H1 (cell line): ENCODE data around the gene GPR139. TPM values are rescaled to one million over a fixed set of nuclear protein-coding genes. Genes with fewer than 3 reads are reported as not detected.

Experiments
- CTCF ChIA-PET: fragments of 300-600 bp; sonication (Branson Sonifier 250); formaldehyde crosslinking; loops from one replicate; lab custom pipeline; 2021; ENCODE audit not compliant: partially characterized antibody; lab: Charles Lee
- POLR2A ChIA-PET: fragments of 300-600 bp; sonication (Branson Sonifier 250); formaldehyde crosslinking; loops from one replicate; lab custom pipeline; 2021; ENCODE audit warnings: inconsistent platforms; ENCODE audit not compliant: partially characterized antibody; lab: Charles Lee
- DNase-seq, 2 experiments: peaks; one replicate each; pipeline versions ENCODE4 v3.0.0 to v3.0.0-alpha.2; 2010 to 2022; ENCODE audit warnings: low spot score in 2 of 2, low read depth in 1 of 2, mixed read lengths in 1 of 2
- FAIRE-seq: peaks from 2 replicates; lab custom pipeline; 2011; peaks lifted over from hg19 to GRCh38; lab: Jason Lieb, UNC
- H2AFZ ChIP-seq: 2 replicates; pipeline ENCODE4 v1.8.1; 2012; ENCODE audit warnings: low read length, inconsistent platforms
- H2AK5ac ChIP-seq: 2 replicates; pipeline ENCODE4 v1.6.1; 2013; ENCODE audit warnings: low read depth, low read length
- H2BK120ac ChIP-seq: replicated peaks from 2 replicates; pipeline ENCODE3; 2013; ENCODE audit warnings: low read depth, low read length, inconsistent platforms
- H2BK12ac ChIP-seq: 2 replicates; pipeline ENCODE4 v1.6.1; 2013; ENCODE audit warnings: low read depth, low read length
- H2BK15ac ChIP-seq: 2 replicates; pipeline ENCODE4 v1.6.1; 2013; ENCODE audit warnings: low read length
- H2BK20ac ChIP-seq: 2 replicates; pipeline ENCODE4 v1.6.1; 2013; ENCODE audit warnings: low read length
- H2BK5ac ChIP-seq: 2 replicates; pipeline ENCODE4 v1.6.1; 2013; ENCODE audit warnings: low read depth, low read length
- H3K14ac ChIP-seq: 2 replicates; pipeline ENCODE4 v1.6.1; 2013; ENCODE audit warnings: inconsistent platforms; ENCODE audit not compliant: insufficient read length
- H3K18ac ChIP-seq: 2 replicates; pipeline ENCODE4 v1.6.1; 2013; ENCODE audit warnings: low read length; ENCODE audit errors: extremely low read depth
- H3K23ac ChIP-seq: 2 replicates; pipeline ENCODE4 v1.6.1; 2013; ENCODE audit warnings: inconsistent platforms; ENCODE audit not compliant: insufficient read length
- H3K23me2 ChIP-seq: 2 replicates; pipeline ENCODE4 v1.6.1; 2013; ENCODE audit warnings: low read depth, low read length
- H3K27ac ChIP-seq: 2 replicates; pipeline ENCODE4 v1.6.1; 2011; ENCODE audit warnings: low read depth, low read length, inconsistent platforms
- H3K27me3 ChIP-seq, 4 experiments: replicated peaks in 1 of 4; 1 replicate in 1 of 4; 2 replicates in 3 of 4; pipeline versions ENCODE4 v1.6.1 to v1.8.1; 2011 to 2013; ENCODE audit warnings: low read length in 3 of 4, mild to moderate bottlenecking in 3 of 4, inconsistent platforms in 2 of 4, mixed read lengths in 2 of 4, moderate library complexity in 1 of 4; ENCODE audit not compliant: control insufficient read depth in 3 of 4, insufficient read depth in 3 of 4; ENCODE audit errors: extremely low read depth in 1 of 4
- H3K36me3 ChIP-seq, 4 experiments: 2 replicates each; pipeline versions ENCODE4 v1.6.1 to v1.8.1; 2011 to 2013; ENCODE audit warnings: mild to moderate bottlenecking in 4 of 4, low read length in 3 of 4, moderate library complexity in 2 of 4, control low read depth in 1 of 4, inconsistent platforms in 1 of 4; ENCODE audit not compliant: insufficient read depth in 4 of 4, control insufficient read depth in 2 of 4
- H3K4ac ChIP-seq: replicated peaks from 2 replicates; pipeline ENCODE3; 2013; ENCODE audit warnings: low read length, low read depth, mixed read lengths, inconsistent platforms; ENCODE audit not compliant: insufficient read length
- H3K4me1 ChIP-seq, 4 experiments: replicated peaks in 1 of 4; 1 replicate in 1 of 4; 2 replicates in 3 of 4; pipeline versions ENCODE4 v1.6.1 to v1.8.1; 2011 to 2013; ENCODE audit warnings: low read length in 3 of 4, inconsistent platforms in 2 of 4, mixed read lengths in 1 of 4; ENCODE audit not compliant: insufficient read depth in 4 of 4, control insufficient read depth in 3 of 4
- H3K4me2 ChIP-seq, 2 experiments: 2 replicates each; pipeline versions ENCODE4 v1.6.1 to v1.8.1; 2011 to 2013; ENCODE audit warnings: low read depth in 2 of 2, low read length in 2 of 2, control low read depth in 1 of 2, inconsistent platforms in 1 of 2, mild to moderate bottlenecking in 1 of 2; ENCODE audit not compliant: insufficient read depth in 1 of 2
- H3K4me3 ChIP-seq, 4 experiments: fragments of 200-600, 300-600 bp in 1 of 4; sonication (generic), shearing (Covaris generic), sonication (Bioruptor Twin) in 1 of 4; 2 replicates each; pipeline versions ENCODE4 v1.5.1 to v1.8.1; 2011 to 2016; ENCODE audit warnings: low read length in 4 of 4, low read depth in 3 of 4, control low read depth in 2 of 4, inconsistent platforms in 2 of 4, mild to moderate bottlenecking in 2 of 4, mixed read lengths in 1 of 4, moderate library complexity in 1 of 4; ENCODE audit not compliant: insufficient read depth in 2 of 4; ENCODE audit errors: extremely low read depth in 1 of 4
- H3K56ac ChIP-seq: replicated peaks from 2 replicates; pipeline ENCODE3; 2013; ENCODE audit warnings: low read depth, mild to moderate bottlenecking, mixed read lengths, low read length, inconsistent platforms; ENCODE audit not compliant: insufficient read length
- H3K79me1 ChIP-seq: 2 replicates; pipeline ENCODE4 v1.6.1; 2013; ENCODE audit warnings: low read depth, low read length, control low read depth
- H3K79me2 ChIP-seq, 2 experiments: 2 replicates each; pipeline versions ENCODE4 v1.6.1 to v1.8.1; 2012 to 2013; ENCODE audit warnings: low read length in 2 of 2, mild to moderate bottlenecking in 2 of 2, inconsistent platforms in 1 of 2; ENCODE audit not compliant: insufficient read depth in 2 of 2, control insufficient read depth in 1 of 2
- H3K9ac ChIP-seq, 4 experiments: replicated peaks in 1 of 4; 1 replicate in 1 of 4; 2 replicates in 3 of 4; pipeline versions ENCODE4 v1.6.1 to v1.8.1; 2011 to 2013; ENCODE audit warnings: low read depth in 3 of 4, low read length in 3 of 4, control low read depth in 2 of 4, mild to moderate bottlenecking in 2 of 4, moderate library complexity in 2 of 4, inconsistent platforms in 1 of 4; ENCODE audit errors: extremely low read depth in 1 of 4
- H3K9me3 ChIP-seq, 2 experiments: 2 replicates each; pipeline versions ENCODE4 v1.6.1 to v1.8.1; 2012 to 2013; ENCODE audit warnings: mild to moderate bottlenecking in 2 of 2, moderate library complexity in 2 of 2, control low read depth in 1 of 2, inconsistent platforms in 1 of 2, low read depth in 1 of 2, low read length in 1 of 2, mixed read lengths in 1 of 2; ENCODE audit not compliant: insufficient read depth in 2 of 2
- H4K20me1 ChIP-seq, 2 experiments: replicated peaks in 1 of 2; 2 replicates each; pipeline versions ENCODE3 to v1.8.1; 2011 to 2013; ENCODE audit warnings: inconsistent platforms in 2 of 2, low read length in 2 of 2, mild to moderate bottlenecking in 1 of 2; ENCODE audit not compliant: insufficient read depth in 2 of 2, control insufficient read depth in 1 of 2
- H4K5ac ChIP-seq: 2 replicates; pipeline ENCODE4 v1.6.1; 2013; ENCODE audit warnings: low read length, low read depth, mixed read lengths, inconsistent platforms; ENCODE audit not compliant: insufficient read length
- H4K8ac ChIP-seq: 2 replicates; pipeline ENCODE4 v1.8.0; 2013; ENCODE audit warnings: mild to moderate bottlenecking, moderate library complexity, low read length, inconsistent platforms; ENCODE audit not compliant: insufficient read depth; ENCODE audit errors: extremely low read depth
- H4K91ac ChIP-seq: replicated peaks from 2 replicates; pipeline ENCODE3; 2013; ENCODE audit warnings: low read length, mixed read lengths, inconsistent platforms; ENCODE audit not compliant: insufficient read length
- ASH2L ChIP-seq: fragments of 200-600, 300-600 bp; sonication (generic); IDR thresholded peaks from one replicate; pipeline ENCODE4 v1.7.1; 2017; ENCODE audit warnings: low read length
- CBX8 ChIP-seq: fragments of 300-800, 300-1000 bp; sonication (generic); IDR thresholded peaks from 2 replicates; pipeline ENCODE4 v1.7.1; 2016; ENCODE audit warnings: low read depth, low read length, borderline replicate concordance
- CTBP2 ChIP-seq: IDR thresholded peaks from 2 replicates; pipeline ENCODE4 v1.7.0; 2011; ENCODE audit warnings: borderline replicate concordance, mild to moderate bottlenecking, moderate library complexity, mixed read lengths, low read length; ENCODE audit not compliant: insufficient read depth, insufficient read length
- EGR1 ChIP-seq: IDR thresholded peaks from 2 replicates; pipeline ENCODE4 v1.6.1; 2011; ENCODE audit warnings: low read depth, low read length, borderline replicate concordance
- MAFK ChIP-seq: IDR thresholded peaks from 2 replicates; pipeline ENCODE4 v1.6.1; 2012; ENCODE audit warnings: low read depth, mild to moderate bottlenecking, improper control_type of control experiment, low read length
- PHF8 ChIP-seq: fragments of 200-600 bp; sonication (generic); conservative IDR thresholded peaks from 2 replicates; pipeline ENCODE4 v1.7.1; 2012; ENCODE audit warnings: low read depth, mild to moderate bottlenecking, inconsistent platforms, low read length, moderate library complexity
- POU5F1 ChIP-seq: IDR thresholded peaks from 2 replicates; pipeline ENCODE4 v1.6.1; 2011; ENCODE audit warnings: low read depth, mild to moderate bottlenecking, low read length, moderate library complexity
- RBBP5 ChIP-seq: IDR thresholded peaks from 2 replicates; pipeline ENCODE4 v1.7.1; 2012; ENCODE audit warnings: low read depth, mild to moderate bottlenecking, inconsistent platforms, low read length, moderate library complexity, borderline replicate concordance
- SIRT6 ChIP-seq: IDR thresholded peaks from one replicate; pipeline ENCODE4 v1.7.1; 2012; ENCODE audit warnings: low read length, inconsistent platforms
- TBP ChIP-seq: IDR thresholded peaks from 2 replicates; pipeline ENCODE4 v1.6.1; 2011; ENCODE audit warnings: low read depth, low read length, improper control_type of control experiment
- TCF12 ChIP-seq: IDR thresholded peaks from 2 replicates; pipeline ENCODE4 v1.6.1; 2011; ENCODE audit warnings: low read depth, mild to moderate bottlenecking, low read length
- YY1 ChIP-seq: IDR thresholded peaks from 2 replicates; pipeline ENCODE4 v1.6.1; 2011; ENCODE audit warnings: low read depth, mild to moderate bottlenecking, low read length
- WGBS, 2 experiments: shearing (Covaris generic) in 1 of 2; methylation state at CpG; one replicate each; pipeline versions ENCODE4 v1.1.6 to v1.1.7; 2013 to 2015; ENCODE audit warnings: low lambda C conversion rate in 2 of 2, mixed read lengths in 2 of 2, inconsistent platforms in 1 of 2, low coverage in 1 of 2, missing lambda C conversion rate in 1 of 2; ENCODE audit not compliant: insufficient replicate concordance in 2 of 2, insufficient coverage in 1 of 2, insufficient read length in 1 of 2; ENCODE audit errors: extremely low coverage in 1 of 2, missing lambda C conversion rate in 1 of 2; 5-methylcytosine and 5-hydroxymethylcytosine counted together
- polyA plus RNA-seq, 7 experiments: library from polyadenylated mRNA; depleted of rRNA in 3 of 7; stranded (reverse) in 5 of 7; unstranded in 2 of 7; fragments of >200 nt in 5 of 7; fragments of 200-250 nt in 2 of 7; gene quantifications; 1 replicate in 5 of 7; 2 replicates in 1 of 7; 4 replicates in 1 of 7; pipeline versions ENCODE4 v1.2.1 to v1.2.3, GENCODE V29; 2011 to 2013; ENCODE audit warnings: missing spikeins in 2 of 7, mixed read lengths in 2 of 7
- total RNA-seq: library from RNA; stranded (reverse); fragmentation: NEBNext Ultra II Directional; extraction: Animal tissue kit (Norgen Biotek cat#: 25700); gene quantifications from 2 replicates; pipeline ENCODE4 v1.2.1, GENCODE V29; 2021
- TF ChIP-seq, protein P1 (sequence below): IDR thresholded peaks from 2 replicates; pipeline ENCODE4 v1.6.1; 2012; ENCODE audit warnings: inconsistent platforms
- TF ChIP-seq, protein P2 (sequence below): IDR thresholded peaks from 2 replicates; pipeline ENCODE4 v1.6.1; 2011; ENCODE audit warnings: low read length, improper control_type of control experiment

GPR139 gene
- total and polyA plus RNA-seq, 2 of the 8 experiments (the other 6 are each of a cell fraction or from before 2014, with no cell fraction given) = 0.84 to 2.2 TPM

DNA sequence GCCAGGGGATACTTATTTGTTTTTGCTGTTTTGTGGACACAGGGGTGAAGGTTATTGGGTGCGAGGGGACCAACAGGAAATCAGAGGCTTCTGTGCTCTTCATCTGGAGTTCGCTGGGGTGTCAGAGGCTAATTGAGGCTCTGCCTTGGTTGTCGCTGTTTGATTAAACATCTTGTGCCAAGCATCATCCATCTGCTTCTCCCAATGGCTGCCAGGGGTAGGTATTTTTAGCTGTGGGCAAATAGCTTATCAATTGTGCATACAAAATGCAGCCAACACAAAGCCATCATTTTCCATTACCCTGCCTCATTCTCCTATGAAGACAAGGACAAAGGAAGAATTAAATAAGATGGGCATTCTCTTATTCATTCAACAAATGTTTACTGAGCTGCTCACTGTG, 27.8 kb downstream of the GPR139 start:
- 82% methylated on average over 3 of the region's 3 CpGs; no CpG with 5 or more reads in 1 of the 2 experiments for WGBS, 2 experiments
- Histone ChIP-seq H3K4me1 (peaks cover 1 to 11% (median 7%) of the 10 kb centered on the region in 4 experiments; a peak in 4 of 7 replicates), H2AFZ (no peak overlapping the region), H3K36me3 (no peaks in the 10 kb centered on the region), H3K79me2 (no peaks in the 10 kb centered on the region), H3K27me3 (no peaks in the 10 kb centered on the region), H3K18ac (no peak overlapping the region), H2BK20ac (no peak overlapping the region; the same call in 1 of the 2 replicates), H4K20me1 (no peaks in the 10 kb centered on the region), H3K27ac (no peak overlapping the region), H4K5ac (no peak overlapping the region), H2BK120ac (no peak overlapping the region), H3K4me3 (no peak overlapping the region), H2BK12ac (no peak overlapping the region), H3K14ac (no peak overlapping the region), H3K79me1 (peaks cover 2% of the 10 kb centered on the region; the same call in 1 of the 2 replicates), H2BK5ac (no peak overlapping the region), H3K4ac (no peak overlapping the region), H3K4me2 (no peak overlapping the region), H4K8ac (no peak overlapping the region), H4K91ac (no peak overlapping the region), H2AK5ac (no peak overlapping the region), H3K9me3 (no peaks in the 10 kb centered on the region), H3K23me2 (no peaks in the 10 kb centered on the region), H2BK15ac (no peak overlapping the region), H3K56ac (no peak overlapping the region), H3K23ac (no peak overlapping the region), H3K9ac (no peak overlapping the region)
- DNase-seq = no peak
- ChIA-PET CTCF (interaction anchor here (0.8 to 1.6 kb wide), 7 partner anchors 9 to 729 kb away, joined by 3 to 5 read pairs (median 3); no protein-coding TSS in a partner anchor), POLR2A (no interaction called here)
- no peak for FAIRE-seq
- TF ChIP-seq ASH2L (no peak), RBBP5 (no peak), CTBP2 (no peak), PHF8 (no peak), SIRT6 (no peak), MAFK (no peak), TCF12 (no peak), EGR1 (no peak), CBX8 (no peak), YY1 (no peak), POU5F1 (no peak), TBP (no peak)
- TF ChIP-seq, protein P1, sequence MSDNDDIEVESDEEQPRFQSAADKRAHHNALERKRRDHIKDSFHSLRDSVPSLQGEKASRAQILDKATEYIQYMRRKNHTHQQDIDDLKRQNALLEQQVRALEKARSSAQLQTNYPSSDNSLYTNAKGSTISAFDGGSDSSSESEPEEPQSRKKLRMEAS = no peak
- TF ChIP-seq, protein P2, sequence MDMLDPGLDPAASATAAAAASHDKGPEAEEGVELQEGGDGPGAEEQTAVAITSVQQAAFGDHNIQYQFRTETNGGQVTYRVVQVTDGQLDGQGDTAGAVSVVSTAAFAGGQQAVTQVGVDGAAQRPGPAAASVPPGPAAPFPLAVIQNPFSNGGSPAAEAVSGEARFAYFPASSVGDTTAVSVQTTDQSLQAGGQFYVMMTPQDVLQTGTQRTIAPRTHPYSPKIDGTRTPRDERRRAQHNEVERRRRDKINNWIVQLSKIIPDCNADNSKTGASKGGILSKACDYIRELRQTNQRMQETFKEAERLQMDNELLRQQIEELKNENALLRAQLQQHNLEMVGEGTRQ = no peak
